Purkinje cell (primary cell): ENCODE results near the gene SLC34A1. TPM values are rescaled to one million over a fixed set of nuclear protein-coding genes. Genes with fewer than 3 reads are reported as not detected.

ENCODE experiments used
- polyA plus RNA-seq: library from polyadenylated mRNA; unstranded; fragments of >200 nt; fragmentation: Nextera tagmentation; gene quantifications from 2 replicates; pipeline ENCODE4 v1.2.1, GENCODE V29; 2014

SLC34A1 gene, protein sequence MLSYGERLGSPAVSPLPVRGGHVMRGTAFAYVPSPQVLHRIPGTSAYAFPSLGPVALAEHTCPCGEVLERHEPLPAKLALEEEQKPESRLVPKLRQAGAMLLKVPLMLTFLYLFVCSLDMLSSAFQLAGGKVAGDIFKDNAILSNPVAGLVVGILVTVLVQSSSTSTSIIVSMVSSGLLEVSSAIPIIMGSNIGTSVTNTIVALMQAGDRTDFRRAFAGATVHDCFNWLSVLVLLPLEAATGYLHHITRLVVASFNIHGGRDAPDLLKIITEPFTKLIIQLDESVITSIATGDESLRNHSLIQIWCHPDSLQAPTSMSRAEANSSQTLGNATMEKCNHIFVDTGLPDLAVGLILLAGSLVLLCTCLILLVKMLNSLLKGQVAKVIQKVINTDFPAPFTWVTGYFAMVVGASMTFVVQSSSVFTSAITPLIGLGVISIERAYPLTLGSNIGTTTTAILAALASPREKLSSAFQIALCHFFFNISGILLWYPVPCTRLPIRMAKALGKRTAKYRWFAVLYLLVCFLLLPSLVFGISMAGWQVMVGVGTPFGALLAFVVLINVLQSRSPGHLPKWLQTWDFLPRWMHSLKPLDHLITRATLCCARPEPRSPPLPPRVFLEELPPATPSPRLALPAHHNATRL
- not detected in 2 replicates for polyA plus RNA-seq

DNA sequence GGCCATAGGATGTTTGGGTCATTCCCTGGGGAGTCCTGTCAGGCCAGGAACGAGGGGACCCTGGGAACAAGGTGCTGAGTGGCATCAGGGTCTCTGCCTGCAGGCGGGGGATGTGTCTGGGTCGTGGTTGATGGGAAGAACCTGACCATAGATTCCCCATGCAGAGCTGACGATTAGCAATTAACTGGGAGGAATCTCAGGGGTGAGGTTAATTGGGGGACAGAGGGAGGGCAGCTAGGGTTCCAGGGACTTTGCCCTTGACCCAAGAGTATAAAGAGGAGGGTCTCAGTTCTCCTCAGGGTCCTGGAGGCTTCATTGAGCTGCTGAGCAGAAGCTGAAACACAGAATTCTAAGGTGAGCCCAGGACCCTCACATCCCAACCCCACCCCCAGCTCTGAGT, at the start of gene SLC34A1:
TSS of gene SLC34A1 (plus strand) at position 301 of the 400 bp plus-strand sequence. CDS start 1,308 bp downstream, outside the sequence.

DNA sequence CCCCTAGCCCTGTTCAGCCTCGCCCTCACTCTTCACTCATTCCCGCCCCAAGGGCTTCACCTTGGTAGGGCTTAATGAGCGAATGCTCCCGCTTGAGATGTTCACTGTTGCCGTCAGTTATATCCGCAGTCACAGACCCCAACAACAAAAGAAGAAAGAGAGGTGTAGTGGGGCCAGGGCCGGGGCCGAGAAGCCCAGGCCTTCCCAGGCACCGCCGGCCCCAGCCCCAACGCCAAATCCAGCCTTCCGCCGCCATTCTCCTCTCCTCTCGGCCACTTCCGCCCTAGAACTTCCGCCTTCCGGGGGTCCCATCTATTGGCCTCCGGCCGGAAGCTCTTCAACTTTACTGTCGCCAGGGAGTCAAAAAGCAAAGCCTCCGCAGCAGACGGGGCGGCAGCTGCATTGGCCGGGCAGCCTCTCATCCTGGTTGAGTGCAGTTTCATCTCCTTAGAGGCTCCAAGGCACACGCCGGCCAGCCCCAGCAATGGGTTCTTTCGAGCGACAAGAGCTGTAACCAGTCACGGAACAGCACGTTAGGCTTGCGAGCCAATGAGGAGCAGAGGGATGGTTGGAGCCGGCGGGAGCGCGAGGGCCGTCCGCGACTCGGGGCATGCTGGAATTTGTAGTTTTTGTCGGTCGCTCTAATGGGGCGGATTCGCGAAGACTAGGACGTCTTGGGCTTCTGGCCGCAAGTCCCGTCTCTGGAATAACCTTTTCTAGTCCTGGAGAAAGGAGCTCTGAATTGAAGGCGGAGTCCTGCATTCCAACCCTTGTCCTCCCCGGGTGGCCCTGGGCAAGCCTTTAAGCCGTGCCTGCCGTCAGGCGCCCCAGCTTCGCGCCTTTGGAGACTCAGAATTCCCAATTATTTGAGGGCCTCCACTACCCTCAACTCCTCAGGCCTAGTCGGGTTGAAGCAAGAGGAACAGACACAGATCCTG, 32.6 kb upstream of the SLC34A1 start, which contains the start of gene LMAN2:
TSS of gene LMAN2 (minus strand) at position 277 of the 938 bp plus-strand sequence. CDS start at position 256, 21 bp downstream.

DNA sequence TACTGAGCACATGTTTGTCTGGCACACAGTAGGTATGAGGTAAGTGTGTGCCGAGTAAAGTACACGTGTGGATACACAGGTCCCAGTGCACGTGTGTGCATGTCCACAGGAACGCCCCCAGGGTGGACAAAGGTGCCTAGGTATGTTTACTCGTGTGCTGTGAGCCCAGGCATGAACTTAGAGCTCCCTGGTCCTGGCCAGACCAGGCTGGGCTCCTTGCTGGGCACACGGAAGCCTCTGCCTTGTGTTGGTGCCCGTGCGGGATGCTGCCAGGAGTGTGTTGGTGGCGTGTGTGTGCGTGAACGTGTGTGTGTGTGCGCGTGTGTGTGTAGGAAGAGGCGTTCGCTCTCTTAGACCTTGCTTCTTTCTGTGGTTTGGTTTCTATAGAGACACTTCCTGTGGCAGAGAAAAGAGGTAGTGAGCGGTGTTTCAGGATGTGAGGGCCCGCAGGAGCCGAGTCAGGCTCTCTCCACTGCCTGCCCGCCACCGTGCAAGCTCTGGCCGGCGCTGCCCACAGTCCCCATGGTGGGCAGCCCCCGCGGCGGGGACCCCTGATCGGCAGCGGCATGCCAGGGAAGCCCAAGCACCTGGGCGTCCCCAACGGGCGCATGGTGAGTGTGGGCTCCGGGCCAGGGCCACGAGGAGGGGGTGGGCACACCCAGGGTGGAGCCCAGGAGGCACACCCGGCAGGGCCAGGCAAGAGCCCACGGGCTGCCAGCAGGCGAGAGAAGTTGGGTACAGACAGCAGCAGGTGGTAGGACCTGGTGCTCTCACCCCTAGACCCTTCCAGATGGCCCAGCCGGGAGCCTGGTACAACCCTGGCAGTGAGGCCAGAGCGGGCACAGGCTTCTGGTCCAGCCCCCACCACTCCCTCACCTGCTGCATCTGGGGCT, 26.5 kb upstream of the SLC34A1 start, which contains the start of gene RGS14:
TSS of gene RGS14 (plus strand) at position 466 of the 893 bp plus-strand sequence. CDS start at position 567, 101 bp downstream.

DNA sequence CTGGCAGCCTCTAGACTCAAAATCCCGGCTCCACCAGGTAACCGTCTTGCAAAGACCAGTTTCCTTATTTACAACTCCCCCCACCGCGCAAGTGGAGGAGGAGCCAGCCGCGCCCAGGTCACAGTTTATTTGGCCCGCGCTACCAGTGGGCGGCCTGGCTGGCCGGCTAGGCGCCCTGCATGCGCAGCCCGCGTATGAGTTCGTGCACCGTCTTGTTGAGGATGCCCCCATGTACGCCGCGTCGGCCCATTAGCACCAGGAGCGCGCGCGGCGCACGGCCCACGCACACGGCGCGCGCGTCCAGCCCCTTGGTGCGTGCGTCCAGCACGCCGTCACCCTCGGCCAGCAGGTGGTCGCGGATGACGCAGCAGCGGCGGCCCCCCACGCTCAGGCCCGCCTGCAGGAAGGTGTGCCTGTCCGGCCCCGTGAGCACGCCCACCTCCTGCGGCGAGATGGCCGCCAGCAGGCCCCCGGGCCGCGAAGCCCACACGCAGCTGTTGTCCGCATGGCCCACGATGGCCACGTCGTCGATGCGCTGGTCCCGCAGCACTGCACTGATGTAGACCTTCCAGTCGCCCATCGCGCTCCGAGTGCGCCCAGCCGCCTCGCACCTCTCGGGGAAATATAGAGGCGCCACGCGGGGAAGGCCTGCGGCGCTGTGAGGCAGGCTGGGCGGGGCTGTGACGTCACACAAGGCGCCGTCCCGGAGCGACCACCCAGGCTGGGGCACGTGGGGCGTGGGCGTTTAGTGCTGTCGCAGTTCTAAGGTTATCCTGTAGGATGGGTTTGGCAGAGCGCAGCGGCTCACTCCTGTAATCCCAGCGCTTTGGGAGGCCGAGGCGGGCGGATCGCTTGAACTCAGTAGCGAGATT, 16.0 kb downstream of the SLC34A1 start, which contains the start of gene PFN3:
TSS of gene PFN3 (minus strand) at position 665 of the 872 bp plus-strand sequence. CDS start at position 580, 85 bp downstream.

DNA sequence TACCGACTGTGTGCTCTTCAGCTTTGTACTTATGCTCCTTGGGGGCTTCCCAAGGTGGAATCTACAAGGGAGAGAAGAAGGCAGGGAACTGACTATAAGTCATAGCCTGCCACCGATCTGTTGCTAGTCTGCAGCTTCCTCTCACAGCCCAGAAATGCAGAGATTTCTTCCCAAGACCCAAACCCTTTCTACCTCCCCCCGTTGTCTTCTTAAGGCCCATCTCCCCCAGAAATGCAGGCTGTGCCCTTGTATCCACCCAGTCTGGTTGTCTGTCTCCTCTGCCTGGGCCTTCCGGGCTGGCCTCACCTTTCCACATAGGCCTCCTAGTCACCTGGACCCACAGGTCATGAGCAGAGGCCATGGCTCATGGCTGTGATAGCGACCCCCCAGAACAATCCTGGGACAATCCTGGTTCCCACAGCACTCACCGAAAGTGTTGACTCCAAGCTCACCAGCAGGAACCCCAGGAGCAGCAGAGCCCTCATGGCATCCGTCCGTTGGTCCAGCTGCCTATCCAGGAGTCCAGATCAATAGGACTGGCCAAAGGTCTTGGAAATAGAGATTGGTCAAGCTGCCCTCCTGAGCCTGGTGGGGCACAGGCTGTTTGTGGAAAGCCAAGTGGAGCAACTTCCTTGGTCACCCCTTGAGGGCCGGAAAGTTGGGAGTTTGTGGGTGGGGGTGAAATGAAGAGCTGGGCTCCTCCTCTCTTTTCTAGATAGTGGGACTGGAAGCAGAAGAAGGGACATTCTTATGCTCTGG, 25.0 kb downstream of the SLC34A1 start, which contains the start of gene F12:
TSS of gene F12 (minus strand) at position 522 of the 759 bp plus-strand sequence. CDS start at position 485, 37 bp downstream.

DNA sequence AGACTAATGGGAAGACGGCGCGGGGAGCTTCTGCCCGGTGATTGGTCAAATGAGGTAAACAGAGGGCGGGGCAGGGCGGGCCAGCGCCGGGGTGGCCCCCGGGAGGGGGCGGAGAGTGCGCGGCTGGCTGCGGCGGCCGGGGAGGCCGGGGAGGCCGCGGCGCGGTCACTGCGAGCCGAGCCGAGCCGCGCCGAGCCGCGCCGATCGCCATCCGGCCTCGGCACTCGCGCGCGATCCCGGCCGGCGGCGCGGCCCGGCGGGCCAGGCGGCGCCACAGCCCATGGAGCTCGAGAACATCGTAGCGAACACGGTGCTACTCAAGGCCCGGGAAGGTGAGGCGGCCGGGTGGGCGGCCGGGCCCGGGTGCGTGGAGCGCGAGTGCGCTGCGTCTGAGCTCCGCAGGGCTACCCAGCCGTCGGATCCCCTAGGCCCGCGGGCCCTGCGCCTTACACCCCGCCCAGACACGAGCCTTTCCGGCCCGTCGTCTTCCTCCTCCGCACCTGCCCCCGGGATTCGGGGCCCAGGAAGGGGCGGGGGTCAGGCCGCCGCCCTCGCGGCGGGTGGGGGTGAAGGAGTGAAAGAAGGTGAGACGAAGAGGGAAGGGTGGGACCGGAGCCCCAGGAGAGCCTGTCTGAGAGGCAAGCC, 42.5 kb downstream of the SLC34A1 start, which contains the start of gene GRK6:
TSS of gene GRK6 (plus strand) at position 111 of the 645 bp plus-strand sequence. CDS start at position 281, 170 bp downstream.

DNA sequence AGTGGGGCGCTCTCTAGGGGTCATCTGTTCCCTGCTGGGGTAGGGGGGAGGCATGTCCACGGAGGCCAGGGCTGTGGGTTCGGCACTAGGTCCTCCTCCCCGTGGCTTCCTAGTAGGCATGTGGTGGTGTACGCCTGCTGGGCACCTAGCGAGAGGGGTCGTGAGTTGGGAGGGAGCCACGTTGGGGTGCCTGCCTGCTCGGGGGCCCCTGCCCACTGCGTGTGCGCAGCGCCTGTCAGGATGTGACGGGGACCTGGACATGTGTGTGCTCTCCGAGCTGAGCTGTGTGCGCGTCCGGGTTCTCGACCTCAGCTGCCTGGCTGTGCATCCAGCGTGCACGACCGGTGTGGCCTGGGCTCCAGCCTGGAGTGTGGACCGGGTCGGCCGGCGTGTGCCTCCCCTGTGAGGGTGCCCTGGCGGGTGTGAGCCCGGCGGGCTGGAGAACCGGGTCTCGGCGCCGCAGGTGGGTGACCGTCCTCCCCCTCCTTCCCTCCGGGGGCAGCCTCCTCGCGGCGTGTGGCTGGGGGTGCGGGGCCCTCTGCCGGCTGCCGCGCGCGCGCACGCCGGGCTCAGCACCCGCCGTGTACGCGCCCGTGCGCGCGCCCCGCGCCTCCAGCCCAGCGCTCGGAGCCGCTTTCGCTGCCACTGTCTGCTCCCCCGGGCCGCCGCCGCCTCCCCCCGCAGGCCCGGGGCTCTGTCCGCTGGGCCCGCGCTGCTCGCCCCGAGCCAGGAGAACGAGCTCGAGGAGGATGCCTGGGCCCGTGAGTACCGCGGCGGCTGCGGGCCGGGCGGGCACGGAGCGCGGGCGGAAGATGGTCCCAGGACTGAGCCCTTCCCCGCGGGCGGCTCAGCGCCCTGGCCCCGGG, 62.2 kb downstream of the SLC34A1 start, which contains the start of gene PRR7:
TSS of gene PRR7 (plus strand) at position 615 of the 866 bp plus-strand sequence. CDS start 8,254 bp downstream, outside the sequence.

Other genes with a start within 250 kb of the SLC34A1 start
- gene RAB24, start 80.7 kb upstream of the SLC34A1 start, polyA plus RNA-seq: 14.6 and 21.9 TPM in 2 replicates
- gene PRELID1, start 80.6 kb upstream of the SLC34A1 start, polyA plus RNA-seq: 44.8 and 48.3 TPM in 2 replicates
- not detected in 2 replicates for gene MXD3, start 72.5 kb upstream of the SLC34A1 start, polyA plus RNA-seq
- 8.0 and 18.3 TPM in 2 replicates for gene LMAN2, start 32.8 kb upstream of the SLC34A1 start, polyA plus RNA-seq
- gene RGS14, start 26.5 kb upstream of the SLC34A1 start, polyA plus RNA-seq: 0.63 and 2.1 TPM in 2 replicates
- not detected in 2 replicates for gene PFN3, start 16.2 kb downstream of the SLC34A1 start, polyA plus RNA-seq
- gene F12, start 25.1 kb downstream of the SLC34A1 start, polyA plus RNA-seq: 1.3 and 2.0 TPM in 2 replicates
- gene GRK6, start 42.2 kb downstream of the SLC34A1 start, polyA plus RNA-seq: 1.3 and 5.0 TPM in 2 replicates
- not detected in 2 replicates for gene PRR7, start 62.4 kb downstream of the SLC34A1 start, polyA plus RNA-seq
- 2.5 and 5.6 TPM in 2 replicates for gene DBN1, start 89.2 kb downstream of the SLC34A1 start, polyA plus RNA-seq
- 0.52 TPM in 1 of 2 replicates, not detected in the other for gene PDLIM7, start 113.2 kb downstream of the SLC34A1 start, polyA plus RNA-seq
- 0.44 and 0.84 TPM in 2 replicates for gene DOK3, start 125.4 kb downstream of the SLC34A1 start, polyA plus RNA-seq
- gene DDX41, start 132.5 kb downstream of the SLC34A1 start, polyA plus RNA-seq: 31.1 and 33.8 TPM in 2 replicates
- gene FAM193B, start 170.1 kb downstream of the SLC34A1 start, polyA plus RNA-seq: 9.3 and 14.3 TPM in 2 replicates
- 12.0 and 13.3 TPM in 2 replicates for gene TMED9, start 207.8 kb downstream of the SLC34A1 start, polyA plus RNA-seq
- gene B4GALT7, start 215.7 kb downstream of the SLC34A1 start, polyA plus RNA-seq: 5.8 and 10.8 TPM in 2 replicates